Naive B cell (primary cell): Measurements from ENCODE around the gene CAMSAP1. TPM values are rescaled to one million over a fixed set of nuclear protein-coding genes. Genes with fewer than 3 reads are reported as not detected.
A peak's percentile ranks its signal among the peaks of the same experiment; 100 is the strongest.

Source experiments
- ATAC-seq, 2 donors: fragments of 150-1000 bp; cut with Tn5 transposase; 2 replicates each; pipeline ENCODE4 v1.10.0; 2021; ENCODE audit warnings: low read depth in 2 of 2, mild to moderate bottlenecking in 2 of 2, moderate library complexity in 2 of 2
- DNase-seq: peaks from one replicate; pipeline ENCODE4 v3.0.0; 2022
- H3K27ac Mint-ChIP-seq, 6 donors: one replicate each; pipeline ENCODE4 v1.8.0; 2020 to 2022; ENCODE audit warnings: mild to moderate bottlenecking in 6 of 6, mixed read lengths in 6 of 6, moderate library complexity in 5 of 6, inconsistent platforms in 2 of 6
- H3K27me3 Mint-ChIP-seq, 3 donors: one replicate each; pipeline ENCODE4 v1.8.0; 2021 to 2022; ENCODE audit warnings: mixed read lengths in 3 of 3, mild to moderate bottlenecking in 1 of 3
- H3K36me3 Mint-ChIP-seq, 2 donors: one replicate each; pipeline ENCODE4 v1.8.0; 2020 to 2022; ENCODE audit warnings: mixed read lengths in 2 of 2, inconsistent platforms in 1 of 2, mild to moderate bottlenecking in 1 of 2
- H3K4me1 Mint-ChIP-seq, 3 donors: one replicate each; pipeline ENCODE4 v1.8.0; 2020 to 2022; ENCODE audit warnings: mixed read lengths in 3 of 3, inconsistent platforms in 1 of 3, mild to moderate bottlenecking in 1 of 3, moderate library complexity in 1 of 3
- H3K4me3 Mint-ChIP-seq, 8 donors: one replicate each; pipeline ENCODE4 v1.8.0; 2020 to 2022; ENCODE audit warnings: mild to moderate bottlenecking in 8 of 8, mixed read lengths in 8 of 8, moderate library complexity in 8 of 8, inconsistent platforms in 2 of 8
- H3K9me3 Mint-ChIP-seq, 7 donors: one replicate each; pipeline ENCODE4 v1.8.0; 2020 to 2022; ENCODE audit warnings: mixed read lengths in 7 of 7, mild to moderate bottlenecking in 5 of 7, inconsistent platforms in 2 of 7, moderate library complexity in 1 of 7
- polyA plus RNA-seq, 6 donors: library from polyadenylated mRNA; unstranded; fragments of 300-500 nt; fragmentation: Illumina TruSeq; gene quantifications; one replicate each; pipeline ENCODE4 v1.2.3, GENCODE V29; 2021; ENCODE audit warnings: low read depth in 6 of 6

The CAMSAP1 gene
- polyA plus RNA-seq, 6 donors from 2014 or later, result 0.95 to 3.5 (median 2.0) TPM; not detected in 1

DNA sequence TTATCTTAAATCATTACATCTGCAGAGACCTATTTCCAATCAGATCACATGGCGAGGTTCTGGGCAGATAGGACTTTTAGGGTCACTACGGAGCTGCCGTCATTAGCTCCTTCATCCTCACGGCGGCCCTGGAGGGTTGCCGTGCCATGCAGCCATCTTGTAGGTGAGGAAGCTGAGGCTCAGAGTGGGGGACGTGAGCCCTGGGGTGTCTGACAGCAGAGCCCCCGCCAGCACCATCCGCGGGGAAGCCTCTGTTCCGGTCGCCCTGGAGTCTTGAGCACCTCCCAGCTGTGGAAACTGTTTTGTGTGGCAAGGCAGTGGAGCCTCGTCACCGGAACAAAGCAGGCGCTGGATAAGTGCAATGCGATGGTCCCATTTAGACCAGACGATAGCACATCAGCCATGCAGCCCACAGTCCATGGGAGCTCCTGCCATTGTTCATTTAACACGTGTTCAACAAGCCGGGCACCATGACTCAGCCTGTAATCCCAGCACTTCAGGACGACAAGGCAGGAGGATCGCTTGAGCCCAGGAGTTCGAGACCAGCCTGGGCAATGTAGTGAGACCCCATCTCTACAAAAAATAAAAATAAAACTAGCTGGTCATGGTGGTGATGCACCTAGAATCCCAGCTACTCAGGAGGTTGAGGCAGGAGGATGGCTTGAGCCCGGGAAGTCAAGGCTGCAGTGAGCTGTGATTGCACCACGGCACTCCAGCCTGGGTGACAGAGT lies 143.5 kb downstream of the CAMSAP1 start:
- Mint-ChIP-seq H3K27me3 (peaks cover 0 to 11% (median 0%) of the 10 kb centered on the region in 3 donors), H3K4me3 (no peak overlapping the region), H3K36me3 (no peaks in the 10 kb centered on the region), H3K9me3 (peaks cover 0 to 16% (median 10%) of the 10 kb centered on the region in 7 donors), H3K27ac (no peak overlapping the region), H3K4me1 (no peaks in the 10 kb centered on the region)
- ATAC-seq (no peak), DNase-seq (no peak)

DNA sequence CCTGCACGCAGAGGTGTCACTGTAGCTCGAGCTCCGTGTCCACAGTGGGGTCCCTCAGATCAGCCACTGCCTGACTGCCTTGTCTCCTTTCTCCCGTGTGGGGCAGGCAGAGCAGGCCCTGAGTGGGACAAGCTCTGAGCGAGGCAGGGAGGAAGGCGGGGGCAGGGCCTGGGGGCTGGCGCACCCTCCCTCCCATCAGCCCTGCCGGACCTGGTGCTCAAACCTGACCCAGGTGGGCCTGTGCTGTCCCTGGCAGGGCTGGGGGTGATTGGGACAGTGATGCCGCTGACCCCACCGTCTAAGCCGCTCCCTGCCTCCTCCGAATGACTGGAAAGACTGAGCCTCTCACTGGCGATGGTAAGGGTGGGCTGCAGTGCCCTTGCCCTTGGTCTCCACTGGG lies 144.4 kb downstream of the CAMSAP1 start:
- no peak overlapping the region for H3K27ac Mint-ChIP-seq
- H3K9me3 Mint-ChIP-seq, result peaks cover 0 to 14% (median 10%) of the 10 kb centered on the region in 7 donors
- no peak for ATAC-seq
- H3K27me3 Mint-ChIP-seq, result peaks cover 0 to 9% (median 0%) of the 10 kb centered on the region in 3 donors
- H3K4me3 Mint-ChIP-seq, result no peak overlapping the region
- H3K36me3 Mint-ChIP-seq, result no peaks in the 10 kb centered on the region
- no peaks in the 10 kb centered on the region for H3K4me1 Mint-ChIP-seq
- no peak for DNase-seq

DNA sequence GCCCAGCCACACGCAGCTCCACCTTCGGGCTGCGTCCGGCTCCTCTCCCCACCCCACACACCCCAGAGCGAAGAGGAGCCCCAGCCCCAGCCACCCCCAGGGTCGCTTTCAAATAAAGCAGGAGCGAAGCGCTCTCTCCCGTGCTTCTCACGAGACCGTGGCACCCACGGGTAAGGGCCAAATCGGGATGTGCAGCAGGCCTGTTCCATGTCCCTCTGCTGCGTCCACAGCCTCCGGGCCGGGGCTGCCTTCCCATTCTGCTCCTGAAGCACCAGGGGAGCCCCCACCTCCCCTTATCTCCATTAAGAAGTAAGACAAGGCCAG lies 145.5 kb downstream of the CAMSAP1 start:
- Mint-ChIP-seq H3K36me3 (no peaks in the 10 kb centered on the region), H3K9me3 (peaks cover 0 to 14% (median 10%) of the 10 kb centered on the region in 7 donors), H3K27me3 (peaks cover 0 to 9% (median 0%) of the 10 kb centered on the region in 3 donors), H3K4me1 (no peaks in the 10 kb centered on the region), H3K27ac (no peak overlapping the region), H3K4me3 (no peak overlapping the region)
- DNase-seq (no peak), ATAC-seq (no peak)

DNA sequence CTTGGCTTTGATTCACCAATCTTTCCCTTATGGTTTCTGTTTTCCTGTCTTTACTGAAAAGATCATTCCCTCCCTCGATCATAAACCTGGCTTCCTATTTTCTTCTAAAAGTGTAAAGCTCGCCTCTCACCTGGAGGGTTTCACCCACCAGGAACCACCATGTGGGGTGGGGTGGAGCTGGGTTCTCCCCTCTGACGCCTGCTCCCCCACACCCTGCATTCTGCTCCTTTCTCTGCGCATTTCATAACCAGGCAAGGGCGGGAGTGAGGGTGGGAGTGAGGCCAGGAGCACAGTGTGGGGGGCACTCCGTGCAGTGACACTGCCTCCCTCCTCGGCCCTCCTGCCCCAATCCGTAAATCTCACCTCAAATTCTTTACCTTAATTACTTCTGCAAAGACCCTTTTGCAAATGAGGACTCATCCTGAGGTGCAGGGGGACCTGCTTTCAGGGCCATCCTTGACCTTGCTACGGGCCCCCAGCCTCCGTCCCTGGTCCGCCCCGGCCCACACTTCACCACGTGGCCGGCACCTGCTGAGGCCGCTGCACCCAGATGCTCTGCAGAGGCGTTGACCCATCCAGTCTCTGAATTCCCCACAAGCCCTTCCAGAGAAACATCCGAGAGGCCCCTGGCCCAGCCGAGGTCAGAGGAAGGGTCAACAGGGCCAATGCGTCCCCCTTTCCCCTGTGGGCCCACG lies 146.0 kb downstream of the CAMSAP1 start:
- no peak overlapping the region for H3K27ac Mint-ChIP-seq

DNA sequence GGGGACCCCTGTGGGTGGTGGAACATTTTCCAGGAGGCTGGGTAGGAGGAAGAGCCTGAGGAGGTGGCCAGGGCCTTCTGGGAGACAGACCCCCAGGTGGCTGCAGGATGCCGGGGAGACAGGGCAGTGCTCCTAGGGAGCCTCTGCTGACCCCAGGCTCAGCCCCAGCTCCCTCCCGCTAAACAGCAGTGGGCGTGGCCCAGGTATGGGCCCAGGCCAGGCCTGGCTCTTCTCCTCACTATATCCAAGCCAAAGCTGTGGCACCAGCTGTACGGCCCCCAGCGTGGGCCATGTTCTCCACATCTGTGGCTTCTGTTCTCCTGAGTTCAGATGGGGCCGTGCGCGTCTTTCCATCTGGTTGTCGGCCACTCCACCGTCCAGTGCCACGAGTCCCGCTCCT lies 146.9 kb downstream of the CAMSAP1 start:
- Mint-ChIP-seq H3K4me3 (no peak overlapping the region), H3K4me1 (no peaks in the 10 kb centered on the region)

More for the DNA sequence above, 146.0 kb downstream of the CAMSAP1 start:
- Mint-ChIP-seq H3K9me3 (peaks cover 0 to 12% (median 6%) of the 10 kb centered on the region in 7 donors), H3K4me1 (no peaks in the 10 kb centered on the region), H3K27me3 (peaks cover 0 to 9% (median 0%) of the 10 kb centered on the region in 3 donors), H3K4me3 (no peak overlapping the region), H3K36me3 (no peaks in the 10 kb centered on the region)
- ATAC-seq (no peak), DNase-seq (no peak)

DNA sequence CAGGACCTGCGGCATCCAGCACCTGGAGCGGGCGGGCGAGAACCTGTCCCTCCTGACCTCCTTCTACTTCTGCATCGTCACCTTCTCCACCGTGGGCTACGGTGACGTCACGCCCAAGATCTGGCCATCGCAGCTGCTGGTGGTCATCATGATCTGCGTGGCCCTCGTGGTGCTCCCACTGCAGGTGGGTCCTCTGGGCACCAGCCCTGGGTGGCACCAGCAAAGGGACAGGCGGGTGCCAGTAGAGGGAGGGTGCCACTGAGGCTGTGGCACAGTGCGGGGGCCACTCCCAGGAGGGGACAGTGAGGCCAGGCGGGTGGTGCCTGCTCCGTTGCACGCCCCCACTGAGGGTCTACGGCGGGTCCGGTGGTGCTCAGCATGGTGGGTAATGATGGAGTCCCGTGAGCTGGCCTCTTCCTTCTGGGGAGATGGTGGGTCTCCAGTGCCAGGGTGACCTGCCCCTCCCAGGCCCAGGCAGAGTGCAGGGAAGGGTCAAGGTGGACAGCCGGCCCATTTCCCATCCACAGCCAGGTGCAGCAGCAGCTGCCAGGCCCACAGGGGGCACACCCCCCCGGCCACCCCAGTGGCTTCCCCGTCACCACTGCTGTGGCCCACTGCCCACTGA lies 147.6 kb downstream of the CAMSAP1 start:
- DNase-seq (no peak), ATAC-seq (no peak)
- no peaks in the 10 kb centered on the region for H3K4me1 Mint-ChIP-seq
- no peaks in the 10 kb centered on the region for H3K36me3 Mint-ChIP-seq
- H3K4me3 Mint-ChIP-seq, result no peak overlapping the region
- H3K9me3 Mint-ChIP-seq, result peaks cover 0 to 7% (median 2%) of the 10 kb centered on the region in 7 donors
- H3K27ac Mint-ChIP-seq, result no peak overlapping the region
- peaks cover 0 to 9% (median 0%) of the 10 kb centered on the region in 3 donors for H3K27me3 Mint-ChIP-seq

More for the DNA sequence above, 146.9 kb downstream of the CAMSAP1 start:
- peaks cover 0 to 9% (median 0%) of the 10 kb centered on the region in 3 donors for H3K27me3 Mint-ChIP-seq
- ATAC-seq, result no peak
- no peaks in the 10 kb centered on the region for H3K36me3 Mint-ChIP-seq
- peak overlapping the region in 1 of 6 donors; percentile 30 for H3K27ac Mint-ChIP-seq
- no peak for DNase-seq
- H3K9me3 Mint-ChIP-seq, result peaks cover 0 to 8% (median 0%) of the 10 kb centered on the region in 7 donors

DNA sequence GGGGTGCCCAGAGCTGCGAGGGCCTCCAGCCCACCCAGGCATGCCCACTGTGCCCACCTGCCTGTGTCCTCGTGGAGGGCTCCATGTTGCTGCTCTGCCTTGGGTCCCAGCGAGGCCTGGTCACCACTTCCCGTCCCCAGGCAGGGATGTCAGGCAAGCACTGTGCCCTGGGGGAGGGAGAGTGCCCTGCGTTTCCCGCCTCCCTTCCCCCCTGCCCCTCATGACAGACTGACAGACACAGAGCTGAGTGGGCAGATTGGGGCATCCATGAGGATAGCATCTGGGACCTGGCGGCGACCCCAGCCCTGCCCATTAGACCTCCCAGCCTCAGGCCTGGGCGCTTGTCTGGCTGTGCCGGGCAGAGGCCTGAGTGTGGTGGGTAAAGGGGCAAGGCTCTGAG lies 148.5 kb downstream of the CAMSAP1 start:
- Mint-ChIP-seq H3K4me3 (no peak overlapping the region), H3K27ac (no peak overlapping the region), H3K4me1 (no peaks in the 10 kb centered on the region), H3K9me3 (peaks cover 0 to 7% (median 0%) of the 10 kb centered on the region in 7 donors), H3K27me3 (peaks cover 0 to 9% (median 0%) of the 10 kb centered on the region in 3 donors), H3K36me3 (no peaks in the 10 kb centered on the region)
- ATAC-seq, result no peak
- no peak for DNase-seq

Other genes with a start within 250 kb of the CAMSAP1 start
- not detected for gene LCN9, start 244.2 kb downstream of the CAMSAP1 start, polyA plus RNA-seq
- gene SOHLH1, start 208.1 kb downstream of the CAMSAP1 start, polyA plus RNA-seq, result not detected
- gene KCNT1, start 205.4 kb downstream of the CAMSAP1 start, polyA plus RNA-seq, result not detected
- 10 to 100 TPM; 16.1 to 23.0 (median 21.6) TPM for gene UBAC1, start 53.8 kb upstream of the CAMSAP1 start, polyA plus RNA-seq
- gene NACC2, start 187.7 kb upstream of the CAMSAP1 start, polyA plus RNA-seq, result under 1 TPM in 4 of 6 donors, not detected in 2; 0.04 to 0.11 (median 0.06) TPM
- 10 to 100 TPM in 5 of 6 donors, 1 to 10 TPM in 1; 6.8 to 26.5 (median 18.0) TPM for gene TMEM250, start 211.3 kb upstream of the CAMSAP1 start, polyA plus RNA-seq